NCI-H2196 (cell line): ENCODE measurements around the gene DNAAF2.
A peak's percentile ranks its signal among the peaks of the same experiment; 100 is the strongest.
"Not testable (repeated sequence)": the region's sequence is repeated elsewhere in the genome, so short reads cannot be mapped to it uniquely, and the experiment has no call there.

ENCODE experiments used
- DNase-seq: peaks from one replicate; lab custom pipeline; 2025; ENCODE audit not compliant: unreplicated experiment; lab: John Stamatoyannopoulos, UW

DNAAF2 gene

GRCh38 chr14:49634547-49635334 is at the start of gene DNAAF2:
Gene DNAAF2 (minus strand): TSS chr14:49635244. CDS start chr14:49635149, 95 bp downstream.
- DNase-seq, result peak; percentile 70

- no peak for DNase-seq
Measured at GRCh38 chr14:49679271-49679670, 44.2 kb upstream of the DNAAF2 start.

GRCh38 chr14:49677643-49678042 is 42.6 kb upstream of the DNAAF2 start:
- DNase-seq, result no peak

GRCh38 chr14:49673586-49673985 is 38.5 kb upstream of the DNAAF2 start:
- DNase-seq, result no peak

GRCh38 chr14:49670475-49670874 is 35.4 kb upstream of the DNAAF2 start:
- no peak for DNase-seq

GRCh38 chr14:49659526-49660455 is 24.7 kb upstream of the DNAAF2 start:
- no peak for DNase-seq

- not testable (repeated sequence) for DNase-seq
Measured at GRCh38 chr14:49657500-49657899, 22.5 kb upstream of the DNAAF2 start.

GRCh38 chr14:49654511-49654910 is 19.5 kb upstream of the DNAAF2 start:
- no peak for DNase-seq

GRCh38 chr14:49653508-49653907 is 18.5 kb upstream of the DNAAF2 start:
- DNase-seq, result no peak

GRCh38 chr14:49642163-49642562 is 7.1 kb upstream of the DNAAF2 start:
- DNase-seq, result no peak

- DNase-seq, result peak; percentile 19
Measured at GRCh38 chr14:49641697-49642129, 6.7 kb upstream of the DNAAF2 start.

GRCh38 chr14:49640540-49641417 is 5.7 kb upstream of the DNAAF2 start:
- no peak for DNase-seq

- DNase-seq, result no peak
Measured at GRCh38 chr14:49637534-49638078, 2.6 kb upstream of the DNAAF2 start.

- no peak for DNase-seq
Measured at GRCh38 chr14:49636866-49637265, 1.8 kb upstream of the DNAAF2 start.

GRCh38 chr14:49633640-49634546 is 1.2 kb downstream of the DNAAF2 start:
- peak; percentile 95 for DNase-seq

GRCh38 chr14:49623941-49624839 is 10.9 kb downstream of the DNAAF2 start:
- DNase-seq, result no peak

- DNase-seq, result no peak
Measured at GRCh38 chr14:49623387-49623786, 11.7 kb downstream of the DNAAF2 start.

GRCh38 chr14:49622022-49622607 is 12.9 kb downstream of the DNAAF2 start:
- DNase-seq, result no peak
